Esophagus muscularis mucosa (tissue), 3 donors: ENCODE results near the gene PSG6.

Experiments used
- CTCF ChIP-seq, 3 experiments: fragments of 200-600 bp in 2 of 3; fragments of 450-650 bp in 1 of 3; sonication (generic) in 2 of 3; IDR thresholded peaks; one replicate each; pipeline ENCODE4 v1.5.1; 2017 to 2019; ENCODE audit warnings: antibody characterized with exemption in 3 of 3, mild to moderate bottlenecking in 2 of 3, moderate library complexity in 1 of 3
- EP300 ChIP-seq: sonication (generic); formaldehyde crosslinking; IDR thresholded peaks from one replicate; pipeline ENCODE4 v1.6.1; 2017; ENCODE audit warnings: antibody characterized with exemption

GRCh38 chr19:42942187-42942789, 24.6 kb upstream of the PSG6 start:
- TF ChIP-seq CTCF (IDR thresholded peaks at IDR 0.05) (peak in 1 of 3 experiments; percentile 33), EP300 (no peak)
